ENCODE data around the gene ABAT. TPM values are rescaled to one million over a fixed set of nuclear protein-coding genes. Genes with fewer than 3 reads are reported as not detected.

The ABAT gene
- total RNA-seq, 1 donor from 2014 or later, result 2.6 TPM

DNA sequence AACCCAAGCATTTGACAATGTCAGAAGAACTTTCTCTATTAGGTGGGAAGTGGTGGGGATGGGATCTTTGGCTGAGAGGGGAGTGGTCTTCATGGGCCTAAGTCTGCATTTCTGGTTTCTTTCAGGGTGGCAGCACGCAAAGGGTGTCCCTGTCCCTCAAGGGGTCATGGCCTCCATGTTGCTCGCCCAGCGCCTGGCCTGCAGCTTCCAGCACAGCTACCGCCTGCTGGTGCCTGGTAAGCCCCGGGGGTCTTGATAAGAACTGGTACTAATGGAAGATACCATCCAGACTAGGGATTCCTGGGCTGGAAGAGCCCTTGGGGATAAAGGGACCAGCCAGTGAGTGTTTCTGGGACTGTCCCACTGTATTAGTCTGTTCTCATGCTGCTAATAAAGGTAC is 61.2 kb downstream of the ABAT start:
- DNase-seq (ENCODE audit: low read depth), result no peak
- Histone ChIP-seq H3K27me3 (ENCODE audit: control insufficient read depth, insufficient read depth, low read length) (no peaks in the 10 kb centered on the region), H3K4me3 (ENCODE audit: low read depth, low read length) (no peak overlapping the region), H3K36me3 (ENCODE audit: control insufficient read depth, insufficient read depth, low read length) (no peaks in the 10 kb centered on the region)
- FAIRE-seq, result no peak
- TF ChIP-seq, protein P1, sequence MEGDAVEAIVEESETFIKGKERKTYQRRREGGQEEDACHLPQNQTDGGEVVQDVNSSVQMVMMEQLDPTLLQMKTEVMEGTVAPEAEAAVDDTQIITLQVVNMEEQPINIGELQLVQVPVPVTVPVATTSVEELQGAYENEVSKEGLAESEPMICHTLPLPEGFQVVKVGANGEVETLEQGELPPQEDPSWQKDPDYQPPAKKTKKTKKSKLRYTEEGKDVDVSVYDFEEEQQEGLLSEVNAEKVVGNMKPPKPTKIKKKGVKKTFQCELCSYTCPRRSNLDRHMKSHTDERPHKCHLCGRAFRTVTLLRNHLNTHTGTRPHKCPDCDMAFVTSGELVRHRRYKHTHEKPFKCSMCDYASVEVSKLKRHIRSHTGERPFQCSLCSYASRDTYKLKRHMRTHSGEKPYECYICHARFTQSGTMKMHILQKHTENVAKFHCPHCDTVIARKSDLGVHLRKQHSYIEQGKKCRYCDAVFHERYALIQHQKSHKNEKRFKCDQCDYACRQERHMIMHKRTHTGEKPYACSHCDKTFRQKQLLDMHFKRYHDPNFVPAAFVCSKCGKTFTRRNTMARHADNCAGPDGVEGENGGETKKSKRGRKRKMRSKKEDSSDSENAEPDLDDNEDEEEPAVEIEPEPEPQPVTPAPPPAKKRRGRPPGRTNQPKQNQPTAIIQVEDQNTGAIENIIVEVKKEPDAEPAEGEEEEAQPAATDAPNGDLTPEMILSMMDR (IDR thresholded peaks at IDR 0.05; ENCODE audit: insufficient read depth, low read length, severe bottlenecking), result no peak

DNA sequence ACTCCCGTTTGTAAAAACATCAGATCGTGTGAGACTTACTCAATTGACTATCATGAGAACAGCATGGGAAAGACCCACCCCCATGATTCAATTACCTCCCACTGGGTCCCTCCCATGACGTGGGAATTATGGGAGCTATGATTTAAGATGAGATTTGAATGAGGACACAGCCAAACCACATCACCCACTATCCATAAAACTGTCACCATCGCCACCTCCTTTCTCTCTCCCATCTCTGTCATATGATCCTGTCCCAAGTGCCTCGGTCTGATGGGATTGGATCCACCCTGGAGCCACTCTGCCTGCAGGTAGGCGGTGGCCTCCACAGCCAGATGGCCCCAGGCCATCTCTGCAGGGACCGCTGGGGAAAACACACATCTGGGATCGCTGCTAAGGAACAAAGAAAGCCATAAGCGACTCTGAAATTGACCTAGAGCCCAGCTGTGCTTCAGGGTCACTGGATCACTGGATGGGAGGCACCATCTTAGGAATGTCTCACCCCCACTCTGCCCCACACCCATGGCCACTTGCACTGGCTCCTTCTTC is 61.8 kb downstream of the ABAT start:
- Histone ChIP-seq H3K27me3 (ENCODE audit: control insufficient read depth, insufficient read depth, low read length) (no peaks in the 10 kb centered on the region), H3K36me3 (ENCODE audit: control insufficient read depth, insufficient read depth, low read length) (no peaks in the 10 kb centered on the region), H3K4me3 (ENCODE audit: low read depth, low read length) (no peak overlapping the region)
- DNase-seq (ENCODE audit: low read depth) (no peak), FAIRE-seq (no peak)
- TF ChIP-seq, protein P1 (IDR thresholded peaks at IDR 0.05; ENCODE audit: insufficient read depth, low read length, severe bottlenecking), result no peak

DNA sequence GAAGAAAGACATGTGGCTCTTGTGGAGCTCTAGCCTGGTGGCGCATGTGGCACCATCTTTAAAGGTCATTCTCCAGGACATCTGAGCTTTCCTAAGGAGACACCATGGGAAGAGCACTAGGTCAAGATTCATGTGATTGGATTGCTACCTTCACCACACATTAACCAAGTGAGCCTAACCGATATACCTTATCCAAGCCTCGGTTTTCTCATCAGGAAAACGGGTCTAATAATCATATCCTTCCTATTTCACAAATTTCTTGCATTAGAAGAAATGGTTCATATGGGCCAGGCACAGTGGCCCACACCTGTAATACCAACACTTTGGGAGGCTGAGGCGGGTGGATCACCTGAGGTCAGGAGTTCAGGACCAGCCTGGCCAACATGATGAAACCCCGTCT is 64.7 kb downstream of the ABAT start:
- FAIRE-seq (no peak), DNase-seq (ENCODE audit: low read depth) (no peak)
- no peaks in the 10 kb centered on the region for H3K36me3 ChIP-seq (ENCODE audit: control insufficient read depth, insufficient read depth, low read length)
- H3K4me3 ChIP-seq (ENCODE audit: low read depth, low read length), result no peak overlapping the region
- TF ChIP-seq, protein P1 (IDR thresholded peaks at IDR 0.05; ENCODE audit: insufficient read depth, low read length, severe bottlenecking), result no peak
- no peaks in the 10 kb centered on the region for H3K27me3 ChIP-seq (ENCODE audit: control insufficient read depth, insufficient read depth, low read length)

DNA sequence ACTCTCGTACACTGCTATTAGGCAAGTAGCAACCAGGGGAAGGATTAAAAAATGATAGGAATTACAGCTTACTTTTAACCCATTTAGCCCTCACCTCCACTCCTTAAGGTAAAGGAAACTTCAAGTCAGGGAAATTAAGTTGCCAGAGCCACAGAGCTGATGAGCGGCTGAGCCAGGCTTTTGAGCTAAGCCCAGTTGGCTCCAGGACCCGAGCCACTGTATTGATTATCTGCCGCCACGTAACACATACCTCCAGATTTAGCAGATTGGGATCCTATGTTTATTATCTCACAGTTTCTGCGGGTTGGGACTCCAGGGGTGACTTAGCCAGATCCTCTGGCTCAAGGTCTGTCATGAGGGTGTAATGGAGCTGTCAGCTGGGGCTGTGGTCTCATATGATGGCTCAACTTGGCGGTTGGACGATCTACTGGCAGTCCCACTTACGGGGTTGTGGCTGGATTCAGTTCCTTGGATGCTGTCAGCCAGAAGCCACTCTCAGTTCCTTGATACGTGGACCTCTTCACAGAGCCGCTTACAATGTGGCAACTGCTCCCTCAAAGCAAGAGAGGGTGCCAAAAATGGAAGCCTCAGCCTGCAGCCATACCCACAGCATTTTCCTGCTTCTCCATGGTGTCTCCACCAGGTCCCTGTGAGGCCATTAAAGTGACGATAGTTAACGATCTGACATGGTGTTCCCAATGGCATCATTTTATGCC is 65.7 kb downstream of the ABAT start:
- DNase-seq (ENCODE audit: low read depth), result no peak
- Histone ChIP-seq H3K27me3 (ENCODE audit: control insufficient read depth, insufficient read depth, low read length) (no peaks in the 10 kb centered on the region), H3K36me3 (ENCODE audit: control insufficient read depth, insufficient read depth, low read length) (no peaks in the 10 kb centered on the region), H3K4me3 (ENCODE audit: low read depth, low read length) (no peak overlapping the region)
- no peak for FAIRE-seq
- TF ChIP-seq, protein P1 (IDR thresholded peaks at IDR 0.05; ENCODE audit: insufficient read depth, low read length, severe bottlenecking), result no peak

DNA sequence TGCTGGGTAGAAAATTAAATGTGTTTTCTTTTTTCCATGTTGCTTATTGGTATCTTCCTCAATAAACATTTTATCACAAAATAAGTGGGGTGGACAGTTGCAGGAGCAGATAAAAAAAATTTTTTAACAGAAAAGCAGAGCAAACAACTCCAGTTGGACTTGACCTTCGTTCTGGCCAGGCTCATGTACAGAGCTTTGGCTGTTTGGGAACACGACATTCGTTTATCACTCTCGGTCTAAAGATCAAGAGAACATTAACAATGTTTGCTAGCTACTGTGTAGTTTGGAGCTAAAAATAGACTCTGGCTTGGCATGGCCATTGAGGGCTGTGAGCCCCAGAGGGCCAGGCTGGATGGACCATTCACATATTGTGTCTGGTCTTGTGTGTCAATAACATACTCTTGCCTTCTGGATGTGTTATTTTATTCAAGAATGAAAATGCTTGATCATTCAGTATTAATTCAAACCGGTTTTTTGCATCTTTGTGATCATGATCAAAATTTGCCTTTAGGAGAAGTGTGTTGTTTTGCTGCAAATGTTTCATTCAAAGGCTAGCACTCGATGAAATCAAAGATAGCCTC is 66.4 kb downstream of the ABAT start:
- Histone ChIP-seq H3K36me3 (ENCODE audit: control insufficient read depth, insufficient read depth, low read length) (no peaks in the 10 kb centered on the region), H3K4me3 (ENCODE audit: low read depth, low read length) (no peak overlapping the region), H3K27me3 (ENCODE audit: control insufficient read depth, insufficient read depth, low read length) (no peaks in the 10 kb centered on the region)
- no peak for DNase-seq (ENCODE audit: low read depth)
- TF ChIP-seq, protein P1 (IDR thresholded peaks at IDR 0.05; ENCODE audit: insufficient read depth, low read length, severe bottlenecking), result no peak
- FAIRE-seq, result no peak

Data from bronchial epithelial cell (primary cell).